ENCODE data around the gene STAG1. TPM values are rescaled to one million over a fixed set of nuclear protein-coding genes. Genes with fewer than 3 reads are reported as not detected.

The STAG1 gene
- polyA plus RNA-seq, 3 donors = 7.2 to 10.0 (median 7.5) TPM

- peaks cover 86% of the 10 kb centered on the region for H3K79me2 ChIP-seq (ENCODE audit: insufficient read depth, low read length)
- WGBS (ENCODE audit: insufficient coverage) = no CpG with 5 or more reads among the region's 2 CpGs
- H3K4me1 Mint-ChIP-seq = peaks cover 12% of the 10 kb centered on the region
Measured at GRCh38 chr3:136650461-136650860, 101.7 kb downstream of the STAG1 start.

GRCh38 chr3:136645915-136646314 lies 106.3 kb downstream of the STAG1 start:
- intact Hi-C loops (cut with micrococcal nuclease) = no loop called here
- H3K4me3 ChIP-seq (replicated peaks in 1 of 3; ENCODE audit: low read depth in 2 of 3, low read length in 3 of 3) = no peak overlapping the region
- H3K9me3 ChIP-seq (replicated peaks in 1 of 2; ENCODE audit: control insufficient read depth in 1 of 2, insufficient read depth in 1 of 2, low read length in 2 of 2) = no peaks in the 10 kb centered on the region
- H3K4me2 ChIP-seq (replicated peaks; ENCODE audit: extremely low read depth, low read length, poor library complexity, severe bottlenecking) = no peak overlapping the region
- H3K27me3 Mint-ChIP-seq (ENCODE audit: low read depth in 3 of 3) = peaks cover 0 to 3% (median 0%) of the 10 kb centered on the region in 3 donors
- no peaks in the 10 kb centered on the region for H3K4me1 ChIP-seq (ENCODE audit: control insufficient read depth in 1 of 2, insufficient read depth in 2 of 2, low read length in 2 of 2)
- DNase-seq = no peak
- no peaks in the 10 kb centered on the region for H3K27me3 ChIP-seq (ENCODE audit: control insufficient read depth in 2 of 2, insufficient read depth in 2 of 2, low read length in 2 of 2)
- H3K4me3 Mint-ChIP-seq = no peak overlapping the region
- peaks cover 14% of the 10 kb centered on the region for H3K4me1 Mint-ChIP-seq
- H3K27ac Mint-ChIP-seq = no peak overlapping the region
- no peak overlapping the region for H2AFZ ChIP-seq (ENCODE audit: insufficient read depth, low read depth, low read length, poor library complexity, severe bottlenecking)
- H3K36me3 ChIP-seq (replicated peaks in 1 of 2; ENCODE audit: control insufficient read depth in 1 of 2, insufficient read depth in 2 of 2, low read length in 2 of 2) = no peaks in the 10 kb centered on the region
- H4K20me1 ChIP-seq (ENCODE audit: insufficient read depth, low read length) = peaks cover 8% of the 10 kb centered on the region
- H3K79me2 ChIP-seq (ENCODE audit: insufficient read depth, low read length) = peaks cover 86% of the 10 kb centered on the region
- H3K27ac ChIP-seq (ENCODE audit: low read depth in 1 of 2, low read length in 2 of 2) = no peak overlapping the region
- H3K9me3 Mint-ChIP-seq = peaks cover 0 to 3% (median 0%) of the 10 kb centered on the region in 7 donors
- no peaks in the 10 kb centered on the region for H3K36me3 Mint-ChIP-seq
- TF ChIP-seq CTCF (IDR thresholded peaks at IDR 0.05) = no peak
- 100% methylated on average over 2 of the region's 2 CpGs for WGBS (ENCODE audit: insufficient coverage)
- H3K9ac ChIP-seq (ENCODE audit: insufficient read depth, low read length, poor library complexity, severe bottlenecking) = no peak overlapping the region

More at GRCh38 chr3:136650461-136650860, 101.7 kb downstream of the STAG1 start:
- Mint-ChIP-seq H3K9me3 (peaks cover 10 to 23% (median 13%) of the 10 kb centered on the region in 7 donors), H3K27me3 (ENCODE audit: low read depth in 3 of 3) (no peaks in the 10 kb centered on the region), H3K36me3 (peaks cover 0 to 5% of the 10 kb centered on the region in 2 donors), H3K4me3 (no peak overlapping the region), H3K27ac (peak overlapping the region in 1 of 7 donors; percentile 18)
- no peak overlapping the region for H3K4me3 ChIP-seq (replicated peaks in 1 of 3; ENCODE audit: low read depth in 2 of 3, low read length in 3 of 3)
- no peak overlapping the region for H2AFZ ChIP-seq (ENCODE audit: insufficient read depth, low read depth, low read length, poor library complexity, severe bottlenecking)
- peaks cover 0 to 17% of the 10 kb centered on the region in 2 donors for H3K36me3 ChIP-seq (replicated peaks in 1 of 2; ENCODE audit: control insufficient read depth in 1 of 2, insufficient read depth in 2 of 2, low read length in 2 of 2)
- DNase-seq = no peak
- no peak for TF ChIP-seq CTCF (IDR thresholded peaks at IDR 0.05)
- peaks cover 8 to 20% of the 10 kb centered on the region in 2 donors for H3K9me3 ChIP-seq (replicated peaks in 1 of 2; ENCODE audit: control insufficient read depth in 1 of 2, insufficient read depth in 1 of 2, low read length in 2 of 2)
- intact Hi-C loops (cut with micrococcal nuclease) = no loop called here
- no peaks in the 10 kb centered on the region for H3K4me1 ChIP-seq (ENCODE audit: control insufficient read depth in 1 of 2, insufficient read depth in 2 of 2, low read length in 2 of 2)
- H4K20me1 ChIP-seq (ENCODE audit: insufficient read depth, low read length) = peaks cover 4% of the 10 kb centered on the region
- H3K9ac ChIP-seq (ENCODE audit: insufficient read depth, low read length, poor library complexity, severe bottlenecking) = no peak overlapping the region
- no peaks in the 10 kb centered on the region for H3K27me3 ChIP-seq (ENCODE audit: control insufficient read depth in 2 of 2, insufficient read depth in 2 of 2, low read length in 2 of 2)
- peak overlapping the region in 1 of 2 donors; percentile 8 for H3K27ac ChIP-seq (ENCODE audit: low read depth in 1 of 2, low read length in 2 of 2)
- no peak overlapping the region for H3K4me2 ChIP-seq (replicated peaks; ENCODE audit: extremely low read depth, low read length, poor library complexity, severe bottlenecking)

All from CD14-positive monocyte (primary cell).